BE2C (cell line): ENCODE data around the gene INAFM1.
"Not testable (repeated sequence)": the region's sequence is repeated elsewhere in the genome, so short reads cannot be mapped to it uniquely, and the experiment has no call there.

ENCODE experiments used
- DNase-seq: peaks from one replicate; pipeline ENCODE4 v3.0.0-alpha.2; 2020
- H3K27me3 ChIP-seq: fragments of 250-450 bp; sonication (Bioruptor Pico); 2 replicates; pipeline ENCODE4 v1.5.1; 2020; ENCODE audit warnings: mild to moderate bottlenecking
- H3K36me3 ChIP-seq: fragments of 250-450 bp; sonication (Bioruptor Pico); 2 replicates; pipeline ENCODE4 v1.5.1; 2020; ENCODE audit warnings: mild to moderate bottlenecking
- H3K4me1 ChIP-seq: fragments of 250-450 bp; sonication (Bioruptor Pico); 2 replicates; pipeline ENCODE4 v1.5.1; 2020
- H3K4me3 ChIP-seq: 2 replicates; pipeline ENCODE4 v1.5.1; 2011; ENCODE audit warnings: low read depth, low read length
- H3K9me3 ChIP-seq: fragments of 250-450 bp; sonication (Bioruptor Pico); 2 replicates; pipeline ENCODE4 v1.5.1; 2020
- CTCF ChIP-seq: IDR thresholded peaks from 2 replicates; pipeline ENCODE4 v1.5.1; 2012; ENCODE audit warnings: mild to moderate bottlenecking, low read depth, low read length

Gene INAFM1

GRCh38 chr19:47284324-47284899 lies 9.7 kb downstream of the INAFM1 start:
- DNase-seq = peak; percentile 67
- Histone ChIP-seq H3K36me3 (no peaks in the 10 kb centered on the region), H3K9me3 (no peaks in the 10 kb centered on the region), H3K27me3 (no peaks in the 10 kb centered on the region), H3K4me3 (no peak overlapping the region), H3K4me1 (no peaks in the 10 kb centered on the region)
- peak; percentile 91 for TF ChIP-seq CTCF

GRCh38 chr19:47296036-47296435 lies 21.4 kb downstream of the INAFM1 start:
- H3K4me1 ChIP-seq = no peaks in the 10 kb centered on the region
- no peak overlapping the region for H3K4me3 ChIP-seq
- no peaks in the 10 kb centered on the region for H3K27me3 ChIP-seq
- DNase-seq = peak; percentile 88
- peak; percentile 81 for TF ChIP-seq CTCF
- H3K9me3 ChIP-seq = no peaks in the 10 kb centered on the region
- no peaks in the 10 kb centered on the region for H3K36me3 ChIP-seq

- H3K4me1 ChIP-seq, H3K4me3 ChIP-seq, DNase-seq, H3K9me3 ChIP-seq, H3K36me3 ChIP-seq, H3K27me3 ChIP-seq: not testable (repeated sequence)
These were observed 26.2 kb downstream of the INAFM1 start for GRCh38 chr19:47300867-47301266.

- no peak for DNase-seq
- H3K4me1 ChIP-seq = no peaks in the 10 kb centered on the region
- no peak overlapping the region for H3K4me3 ChIP-seq
- no peaks in the 10 kb centered on the region; the same call in 1 of the 2 replicates for H3K27me3 ChIP-seq
- no peak for TF ChIP-seq CTCF
- H3K9me3 ChIP-seq = no peaks in the 10 kb centered on the region
- H3K36me3 ChIP-seq = no peaks in the 10 kb centered on the region
These were observed 27.6 kb downstream of the INAFM1 start for GRCh38 chr19:47302249-47302648.

- Histone ChIP-seq H3K4me1 (no peaks in the 10 kb centered on the region), H3K4me3 (no peak overlapping the region), H3K36me3 (no peaks in the 10 kb centered on the region), H3K9me3 (no peaks in the 10 kb centered on the region), H3K27me3 (peaks cover 2% of the 10 kb centered on the region)
- TF ChIP-seq CTCF = no peak
- DNase-seq = no peak
These were observed 29.3 kb downstream of the INAFM1 start for GRCh38 chr19:47303966-47304365.

- TF ChIP-seq CTCF = peak; percentile 99
- no peaks in the 10 kb centered on the region for H3K36me3 ChIP-seq
- H3K9me3 ChIP-seq = no peaks in the 10 kb centered on the region
- peaks cover 12% of the 10 kb centered on the region for H3K27me3 ChIP-seq
- no peaks in the 10 kb centered on the region for H3K4me1 ChIP-seq
- peak; percentile 74 for DNase-seq
- H3K4me3 ChIP-seq = no peak overlapping the region
These were observed 30.6 kb downstream of the INAFM1 start for GRCh38 chr19:47305309-47305751.

- DNase-seq = no peak
- no peak overlapping the region for H3K4me3 ChIP-seq
- H3K36me3 ChIP-seq = no peaks in the 10 kb centered on the region
- H3K4me1 ChIP-seq = no peaks in the 10 kb centered on the region
- H3K9me3 ChIP-seq = no peaks in the 10 kb centered on the region
- TF ChIP-seq CTCF = no peak
- H3K27me3 ChIP-seq = peaks cover 16% of the 10 kb centered on the region
These were observed 31.6 kb downstream of the INAFM1 start for GRCh38 chr19:47306303-47306702.
